Measurements from ENCODE around the gene CA12. TPM values are rescaled to one million over a fixed set of nuclear protein-coding genes. Genes with fewer than 3 reads are reported as not detected.
A peak's percentile ranks its signal among the peaks of the same experiment; 100 is the strongest.

The CA12 gene
- total and polyA plus RNA-seq, 2 donors (not counting 1 experiment from before 2014, with no cell fraction given): not detected

DNA sequence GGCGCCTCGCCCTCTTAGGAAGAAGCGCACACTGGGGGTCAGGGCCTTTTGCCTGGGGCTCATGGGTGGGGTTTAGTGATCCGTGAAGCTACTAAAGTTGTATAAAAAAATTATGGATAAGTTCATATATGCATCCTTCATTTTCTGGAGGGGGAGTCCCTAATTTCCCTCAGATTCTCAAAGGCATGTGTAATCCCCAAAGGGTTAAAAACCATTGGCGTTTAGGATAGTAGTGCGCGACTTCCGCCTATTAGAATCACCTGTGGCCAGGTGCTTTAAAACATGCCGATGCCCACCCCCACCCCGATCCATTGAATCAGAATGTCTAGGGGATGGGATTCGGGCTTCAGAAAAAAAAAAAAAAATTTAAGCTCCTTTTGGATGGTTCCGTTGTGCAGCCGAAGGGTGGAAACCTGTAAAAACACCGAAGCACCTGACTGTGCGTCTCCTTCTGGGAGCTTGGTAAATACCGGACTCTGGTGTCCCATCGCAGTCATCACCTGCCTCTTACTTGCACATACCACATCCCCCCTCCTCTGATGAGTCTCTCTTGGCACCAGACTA is 103.7 kb downstream of the CA12 start:
- Histone ChIP-seq H3K4me1 (ENCODE audit: control insufficient read depth in 2 of 2, insufficient read depth in 2 of 2, low read length in 2 of 2) (peaks cover 12 to 14% of the 10 kb centered on the region in 2 donors), H3K27me3 (replicated peaks in 1 of 4; ENCODE audit: control extremely low read depth in 1 of 4, control insufficient read depth in 3 of 4, insufficient read depth in 4 of 4, low read length in 3 of 4) (no peaks in the 10 kb centered on the region), H3K27ac (ENCODE audit: low read length in 2 of 2) (peak overlapping the region; percentile 67 to 79), H3K4me3 (ENCODE audit: control extremely low read depth in 1 of 5, extremely low read depth in 1 of 5, insufficient read depth in 1 of 5, low read depth in 2 of 5, low read length in 4 of 5) (peak overlapping the region; percentile 41 to 98 (median 94)), H3K36me3 (replicated peaks in 1 of 2; ENCODE audit: control extremely low read depth in 1 of 2, control insufficient read depth in 1 of 2, extremely low read depth in 1 of 2, insufficient read depth in 2 of 2, low read length in 1 of 2) (peaks cover 3 to 8% of the 10 kb centered on the region in 2 experiments), H3K79me2 (ENCODE audit: control insufficient read depth, insufficient read depth, low read length) (no peaks in the 10 kb centered on the region), H2AFZ (ENCODE audit: insufficient read depth, low read depth, low read length, poor library complexity, severe bottlenecking) (peak overlapping the region; percentile 90), H3K4me2 (replicated peaks; ENCODE audit: low read depth, low read length, poor library complexity, severe bottlenecking) (peak overlapping the region; percentile 98), H3K9me3 (ENCODE audit: control extremely low read depth in 1 of 3, control insufficient read depth in 2 of 3, insufficient read depth in 1 of 3, low read length in 2 of 3) (no peaks in the 10 kb centered on the region), H3K9ac (ENCODE audit: low read length) (peak overlapping the region; percentile 99), H4K20me1 (ENCODE audit: control insufficient read depth, insufficient read depth, low read length, poor library complexity, severe bottlenecking) (no peaks in the 10 kb centered on the region)
- ATAC-seq (ENCODE audit: low read depth): no peak
- peak; percentile 40 for DNase-seq
- TF ChIP-seq, protein P1, sequence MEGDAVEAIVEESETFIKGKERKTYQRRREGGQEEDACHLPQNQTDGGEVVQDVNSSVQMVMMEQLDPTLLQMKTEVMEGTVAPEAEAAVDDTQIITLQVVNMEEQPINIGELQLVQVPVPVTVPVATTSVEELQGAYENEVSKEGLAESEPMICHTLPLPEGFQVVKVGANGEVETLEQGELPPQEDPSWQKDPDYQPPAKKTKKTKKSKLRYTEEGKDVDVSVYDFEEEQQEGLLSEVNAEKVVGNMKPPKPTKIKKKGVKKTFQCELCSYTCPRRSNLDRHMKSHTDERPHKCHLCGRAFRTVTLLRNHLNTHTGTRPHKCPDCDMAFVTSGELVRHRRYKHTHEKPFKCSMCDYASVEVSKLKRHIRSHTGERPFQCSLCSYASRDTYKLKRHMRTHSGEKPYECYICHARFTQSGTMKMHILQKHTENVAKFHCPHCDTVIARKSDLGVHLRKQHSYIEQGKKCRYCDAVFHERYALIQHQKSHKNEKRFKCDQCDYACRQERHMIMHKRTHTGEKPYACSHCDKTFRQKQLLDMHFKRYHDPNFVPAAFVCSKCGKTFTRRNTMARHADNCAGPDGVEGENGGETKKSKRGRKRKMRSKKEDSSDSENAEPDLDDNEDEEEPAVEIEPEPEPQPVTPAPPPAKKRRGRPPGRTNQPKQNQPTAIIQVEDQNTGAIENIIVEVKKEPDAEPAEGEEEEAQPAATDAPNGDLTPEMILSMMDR (IDR thresholded peaks at IDR 0.05): no peak
- TF ChIP-seq EZH2 (IDR thresholded peaks at IDR 0.05; ENCODE audit: borderline replicate concordance, insufficient read depth, low read depth, low read length, poor library complexity, severe bottlenecking): no peak
- no peaks in the 10 kb centered on the region for H3K27me3 Mint-ChIP-seq
- ChIA-PET CTCF (interaction anchor here (0.6 to 2.0 kb wide), 6 partner anchors 10 to 324 kb away, joined by 3 to 15 read pairs (median 4); no protein-coding TSS in a partner anchor), POLR2A (interaction anchor here (0.6 to 1.0 kb wide), 7 partner anchors 14 to 227 kb away, joined by 3 to 9 read pairs (median 3); partner anchors contain the start of gene RAB8B)
- peaks cover 20% of the 10 kb centered on the region for H3K4me1 Mint-ChIP-seq
- peak overlapping the region; percentile 87 for H3K27ac Mint-ChIP-seq
- WGBS (ENCODE audit: insufficient coverage): 19% methylated on average over 6 of the region's 17 CpGs
- peak overlapping the region; percentile 84 for H3K4me3 Mint-ChIP-seq
- H3K9me3 Mint-ChIP-seq (ENCODE audit: insufficient read depth): no peaks in the 10 kb centered on the region
- intact Hi-C loops (cut with micrococcal nuclease): loop anchor here (1.0 to 10.0 kb wide), 7 partner anchors 89 to 1211 kb away; partner anchors contain the start of genes C2CD4A, CIAO2A, PPIB and RAB8B
